Uterus (tissue), 4 donors: ENCODE results near the gene KCNJ18. TPM values are rescaled to one million over a fixed set of nuclear protein-coding genes. Genes with fewer than 3 reads are reported as not detected.
"Not testable (repeated sequence)": the region's sequence is repeated elsewhere in the genome, so short reads cannot be mapped to it uniquely, and the experiment has no call there.

Experiments
- DNase-seq, 2 donors: peaks; one replicate each; pipeline ENCODE4 v3.0.0-alpha.2; 2019 to 2020
- H3K27ac ChIP-seq, 2 donors: fragments of 200-600 bp; sonication (generic); 1 replicate in 1 of 2; 2 replicates in 1 of 2; pipeline ENCODE4 v1.5.1; 2016 to 2018
- H3K27me3 ChIP-seq, 2 donors: fragments of 200-600 bp; sonication (generic); one replicate each; pipeline ENCODE4 v1.5.1; 2018 to 2019; ENCODE audit warnings: control low read depth in 1 of 2
- H3K36me3 ChIP-seq, 2 donors: fragments of 200-600 bp; sonication (generic); one replicate each; pipeline ENCODE4 v1.5.1; 2019; ENCODE audit warnings: control low read depth in 1 of 2
- H3K4me1 ChIP-seq, 2 donors: fragments of 200-600 bp; sonication (generic); one replicate each; pipeline ENCODE4 v1.5.1; 2018 to 2019; ENCODE audit warnings: control low read depth in 1 of 2
- H3K4me3 ChIP-seq, 2 donors: fragments of 200-600 bp; sonication (generic); 1 replicate in 1 of 2; 2 replicates in 1 of 2; pipeline ENCODE4 v1.5.1; 2018 to 2019; ENCODE audit warnings: mild to moderate bottlenecking in 1 of 2
- H3K9me3 ChIP-seq, 2 donors: fragments of 200-600 bp; sonication (generic); one replicate each; pipeline ENCODE4 v1.5.1; 2019; ENCODE audit warnings: control low read depth in 1 of 2
- intact Hi-C: fragments of 100-400 bp; cut with DNase I; formaldehyde crosslinking; loops from one replicate; pipeline ENCODE4 v1.15.1; 2023; ENCODE audit warnings: low total_unique reads
- total RNA-seq, 4 donors: library from RNA; depleted of rRNA in 3 of 4; stranded (reverse); fragments of >200 nt in 3 of 4; gene quantifications; one replicate each; pipeline versions ENCODE4 v1.1.0 to v1.2.4, GENCODE V29; 2014 to 2023
- donor health status: DM: yes; HTN: yes; CAD: no.

KCNJ18 gene
- total RNA-seq, 4 donors from 2014 or later = not detected

DNA sequence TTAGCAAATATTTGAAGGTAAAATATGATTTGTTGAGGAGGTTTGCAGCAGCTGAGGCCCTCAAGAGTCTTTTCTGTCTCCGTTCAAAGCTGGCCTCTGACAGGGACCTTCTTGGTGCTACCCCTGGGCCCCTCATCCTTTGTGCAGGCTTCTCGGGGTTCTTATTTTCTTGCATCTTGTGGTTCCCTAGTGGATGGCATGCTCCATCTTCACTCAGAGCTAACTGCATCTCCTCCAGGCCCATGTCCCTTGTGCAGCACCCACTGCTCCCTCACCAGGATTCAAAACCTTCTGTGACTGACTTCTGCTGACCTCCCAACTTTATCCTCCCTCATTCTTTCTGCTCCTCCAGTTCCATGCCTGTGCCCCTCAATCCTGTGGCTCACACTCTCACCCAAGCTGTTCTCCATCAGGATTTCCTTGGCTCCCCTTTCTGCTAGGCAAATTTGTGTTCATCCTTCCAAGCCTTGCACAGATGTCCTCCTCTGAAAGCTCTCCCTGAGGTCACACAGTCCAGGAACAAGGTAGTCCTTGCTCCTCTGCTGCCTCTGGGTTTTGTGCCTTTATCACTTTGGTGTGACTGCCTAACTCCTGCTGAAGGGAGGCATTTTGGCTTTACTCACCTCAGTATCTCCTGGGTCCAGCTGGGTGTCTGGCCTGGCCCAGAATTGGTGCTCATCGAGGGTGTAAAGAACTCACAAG is 25.5 kb upstream of the KCNJ18 start:
- H3K9me3 ChIP-seq, H3K27me3 ChIP-seq, H3K4me1 ChIP-seq, DNase-seq, H3K27ac ChIP-seq, H3K36me3 ChIP-seq, H3K4me3 ChIP-seq, intact Hi-C loops: not testable (repeated sequence)

GRCh38 chr17:21667413-21668117 is 24.8 kb upstream of the KCNJ18 start:
- peak in 1 of 2 donors; percentile 6 for DNase-seq
- H3K27me3 ChIP-seq, H3K27ac ChIP-seq, H3K36me3 ChIP-seq, intact Hi-C loops, H3K9me3 ChIP-seq, H3K4me1 ChIP-seq, H3K4me3 ChIP-seq: not testable (repeated sequence)

DNA sequence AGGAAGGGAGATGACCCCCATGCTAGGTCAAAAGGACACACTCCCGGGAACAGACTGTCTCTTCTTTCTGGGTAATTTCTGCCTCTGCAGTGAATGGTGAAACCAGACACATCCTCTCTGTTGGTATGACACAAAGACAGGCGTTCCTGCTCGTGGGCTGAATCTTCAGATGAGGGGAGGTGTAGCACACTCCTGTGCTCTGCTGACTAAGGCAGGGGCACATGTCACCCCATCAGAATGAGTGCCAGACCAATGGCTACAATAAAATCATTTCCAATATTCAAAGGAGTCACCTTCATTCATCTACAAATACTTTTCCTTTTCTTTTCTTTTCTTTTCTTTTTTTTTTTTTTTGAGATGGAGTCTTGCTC is 24.2 kb upstream of the KCNJ18 start:
- DNase-seq, H3K27ac ChIP-seq, H3K4me1 ChIP-seq, H3K27me3 ChIP-seq, H3K36me3 ChIP-seq, intact Hi-C loops, H3K9me3 ChIP-seq, H3K4me3 ChIP-seq: not testable (repeated sequence)

DNA sequence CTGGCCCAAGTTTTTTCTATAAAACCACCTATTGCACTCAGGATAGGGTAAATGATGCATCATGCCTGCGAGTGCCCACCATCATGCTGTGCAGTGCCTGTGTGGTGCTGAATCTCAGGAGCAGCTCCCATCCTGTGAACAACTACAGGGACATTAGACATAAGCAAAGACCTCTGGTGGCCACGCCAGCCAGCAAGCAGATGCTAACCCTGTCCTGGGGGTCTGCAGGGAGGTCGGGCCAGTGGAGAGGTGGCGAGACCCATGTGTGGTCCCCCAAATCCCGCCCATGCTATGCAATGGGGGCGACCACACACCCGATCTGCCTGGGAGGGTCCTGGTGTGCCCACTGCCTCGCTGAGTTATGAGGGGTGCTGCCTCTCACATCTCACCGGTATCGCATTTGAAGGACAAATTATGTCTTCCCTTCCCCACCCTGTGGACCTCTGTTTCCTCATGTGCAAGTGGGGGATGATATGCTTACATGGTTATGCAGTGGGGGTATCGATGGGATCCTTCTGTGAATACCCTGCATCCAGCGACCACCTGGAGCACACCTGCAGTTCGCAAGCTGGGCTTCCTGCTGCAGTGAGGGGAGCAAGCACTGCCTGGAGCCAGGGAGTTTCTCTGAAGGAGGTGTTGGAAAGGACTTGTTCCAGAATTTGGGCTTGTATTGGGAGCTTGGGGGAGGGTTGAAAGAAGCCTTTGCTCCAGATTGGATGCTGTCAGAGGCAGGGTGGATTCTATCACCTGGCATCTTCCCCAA is 23.4 kb upstream of the KCNJ18 start:
- DNase-seq = peak in 1 of 2 donors; percentile 11
- H3K27me3 ChIP-seq, H3K4me3 ChIP-seq, H3K27ac ChIP-seq, H3K36me3 ChIP-seq, intact Hi-C loops, H3K9me3 ChIP-seq, H3K4me1 ChIP-seq: not testable (repeated sequence)

- H3K4me3 ChIP-seq, H3K27me3 ChIP-seq, H3K27ac ChIP-seq, H3K36me3 ChIP-seq, intact Hi-C loops, H3K9me3 ChIP-seq, H3K4me1 ChIP-seq: not testable (repeated sequence)
- peak in 1 of 2 donors; percentile 8 for DNase-seq
Observed at GRCh38 chr17:21669616-21670360, 22.5 kb upstream of the KCNJ18 start.

GRCh38 chr17:21670361-21671155 is 21.8 kb upstream of the KCNJ18 start:
- H3K27ac ChIP-seq, DNase-seq, intact Hi-C loops, H3K4me3 ChIP-seq, H3K27me3 ChIP-seq, H3K9me3 ChIP-seq, H3K36me3 ChIP-seq, H3K4me1 ChIP-seq: not testable (repeated sequence)

DNA sequence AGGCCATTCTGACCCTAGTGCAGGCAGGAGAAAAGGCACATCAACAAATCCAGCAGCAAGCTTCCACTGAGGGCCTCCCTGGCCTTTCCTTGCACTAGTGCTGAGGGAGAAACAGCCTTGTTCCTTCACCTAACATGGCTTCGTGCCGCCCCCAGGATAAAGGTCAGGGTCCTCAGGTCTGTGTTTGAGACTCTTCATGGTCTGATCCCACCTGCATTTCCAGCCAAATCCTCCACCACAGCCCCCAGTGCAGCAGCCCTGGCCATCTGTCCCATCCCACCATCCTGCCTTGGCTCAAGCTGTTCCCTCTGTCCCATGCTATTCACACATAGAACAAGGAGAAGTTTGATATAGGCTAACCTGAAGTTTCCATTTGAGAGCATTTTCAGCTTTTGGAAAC is 20.9 kb upstream of the KCNJ18 start:
- H3K27me3 ChIP-seq, H3K36me3 ChIP-seq, intact Hi-C loops, H3K9me3 ChIP-seq, H3K27ac ChIP-seq, H3K4me3 ChIP-seq, H3K4me1 ChIP-seq: not testable (repeated sequence)
- peak in 1 of 2 donors; percentile 6 for DNase-seq

GRCh38 chr17:21671871-21672270 is 20.5 kb upstream of the KCNJ18 start:
- H3K9me3 ChIP-seq, H3K4me1 ChIP-seq, intact Hi-C loops, H3K4me3 ChIP-seq, DNase-seq, H3K27me3 ChIP-seq, H3K36me3 ChIP-seq, H3K27ac ChIP-seq: not testable (repeated sequence)

- H3K4me3 ChIP-seq, intact Hi-C loops, H3K4me1 ChIP-seq, H3K27me3 ChIP-seq, H3K27ac ChIP-seq, H3K36me3 ChIP-seq, H3K9me3 ChIP-seq: not testable (repeated sequence)
- peak in 1 of 2 donors; percentile 12 for DNase-seq
Observed at GRCh38 chr17:21673451-21674241, 18.7 kb upstream of the KCNJ18 start.
